ENCODE results near the gene ART1.

Gene ART1

DNA sequence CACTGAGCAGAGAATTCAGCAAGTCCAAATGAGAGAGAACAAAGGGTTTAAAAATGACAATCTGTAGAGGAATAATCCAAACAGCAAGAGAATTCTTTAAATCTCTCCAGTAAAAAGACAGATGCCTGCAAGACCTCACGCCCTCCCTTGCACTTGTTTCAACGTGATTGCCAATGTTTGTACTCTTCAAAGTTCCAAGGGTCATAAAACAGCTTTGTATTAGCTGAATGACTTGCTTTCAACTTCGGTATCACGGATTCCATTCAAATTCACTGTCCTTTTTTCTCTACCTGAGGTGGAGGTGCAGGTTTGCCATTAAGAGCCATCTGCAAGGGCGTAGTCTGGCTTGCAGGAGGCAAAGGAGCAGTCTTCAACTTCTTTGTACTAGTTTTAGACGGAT lies 67.3 kb downstream of the ART1 start:
- no peak for DNase-seq (ENCODE audit: low read depth in 2 of 2)
